Measurements from ENCODE around the gene LYL1. TPM values are rescaled to one million over a fixed set of nuclear protein-coding genes. Genes with fewer than 3 reads are reported as not detected.
A peak's percentile ranks its signal among the peaks of the same experiment; 100 is the strongest.

The LYL1 gene
- total and polyA plus RNA-seq, 2 of the 13 experiments (the other 11 are each of a cell fraction or from before 2014, with no cell fraction given), result 0.75 to 0.92 TPM

DNA sequence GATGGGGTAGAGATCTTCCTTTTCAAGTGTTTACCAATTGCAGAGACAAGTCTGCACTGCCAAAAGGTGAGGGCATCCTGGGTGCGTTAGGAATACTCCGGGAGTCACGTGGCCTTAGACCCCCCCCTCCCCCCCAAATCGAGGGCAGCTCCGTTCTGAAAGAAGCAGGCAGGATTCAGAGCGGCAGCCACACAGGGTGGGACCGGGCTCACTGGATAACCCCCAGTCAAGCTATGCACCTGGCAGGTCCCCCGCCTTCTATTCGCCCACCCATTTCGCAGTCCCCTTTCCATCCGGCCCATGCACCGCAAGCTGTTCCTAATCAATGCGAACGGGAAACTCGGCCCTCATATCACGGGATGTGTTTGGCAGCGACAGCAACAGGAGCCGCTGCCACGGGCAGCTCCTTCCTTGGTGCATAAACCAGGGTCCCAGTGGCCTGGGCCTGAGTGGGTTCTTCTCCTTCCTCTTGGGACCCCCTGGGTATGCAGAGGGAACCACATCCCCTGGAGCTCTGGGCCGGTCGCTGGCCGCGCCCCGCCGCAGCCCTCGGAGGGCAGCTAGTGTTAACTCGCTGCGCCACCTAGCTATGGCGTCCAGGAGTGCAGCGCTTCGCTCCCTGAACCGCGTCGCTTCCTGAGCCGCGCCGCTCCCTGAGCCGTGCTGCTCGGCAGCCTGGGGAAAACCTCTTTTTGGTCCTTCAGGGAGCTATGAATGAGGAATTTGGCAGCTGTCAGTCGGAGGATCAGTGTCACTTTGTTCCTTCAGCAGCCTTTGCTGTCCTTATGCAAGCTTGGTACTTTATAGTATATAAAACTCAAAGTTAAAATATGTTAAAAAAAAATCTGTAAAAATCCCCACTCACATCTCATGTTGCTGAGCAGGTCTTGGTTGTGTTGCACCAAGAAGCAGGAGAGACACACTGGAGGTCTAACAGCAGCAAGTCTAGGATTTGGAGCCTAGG is 41.4 kb downstream of the LYL1 start (continued):
- TF ChIP-seq, protein P1, sequence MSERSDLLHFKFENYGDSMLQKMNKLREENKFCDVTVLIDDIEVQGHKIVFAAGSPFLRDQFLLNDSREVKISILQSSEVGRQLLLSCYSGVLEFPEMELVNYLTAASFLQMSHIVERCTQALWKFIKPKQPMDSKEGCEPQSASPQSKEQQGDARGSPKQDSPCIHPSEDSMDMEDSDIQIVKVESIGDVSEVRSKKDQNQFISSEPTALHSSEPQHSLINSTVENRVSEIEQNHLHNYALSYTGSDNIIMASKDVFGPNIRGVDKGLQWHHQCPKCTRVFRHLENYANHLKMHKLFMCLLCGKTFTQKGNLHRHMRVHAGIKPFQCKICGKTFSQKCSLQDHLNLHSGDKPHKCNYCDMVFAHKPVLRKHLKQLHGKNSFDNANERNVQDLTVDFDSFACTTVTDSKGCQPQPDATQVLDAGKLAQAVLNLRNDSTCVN (CRISPR knock-in tag; IDR thresholded peaks at IDR 0.05; ENCODE audit: borderline replicate concordance), result peak; percentile 81; the same call in 1 of the 2 replicates
- TF ChIP-seq, protein P2, sequence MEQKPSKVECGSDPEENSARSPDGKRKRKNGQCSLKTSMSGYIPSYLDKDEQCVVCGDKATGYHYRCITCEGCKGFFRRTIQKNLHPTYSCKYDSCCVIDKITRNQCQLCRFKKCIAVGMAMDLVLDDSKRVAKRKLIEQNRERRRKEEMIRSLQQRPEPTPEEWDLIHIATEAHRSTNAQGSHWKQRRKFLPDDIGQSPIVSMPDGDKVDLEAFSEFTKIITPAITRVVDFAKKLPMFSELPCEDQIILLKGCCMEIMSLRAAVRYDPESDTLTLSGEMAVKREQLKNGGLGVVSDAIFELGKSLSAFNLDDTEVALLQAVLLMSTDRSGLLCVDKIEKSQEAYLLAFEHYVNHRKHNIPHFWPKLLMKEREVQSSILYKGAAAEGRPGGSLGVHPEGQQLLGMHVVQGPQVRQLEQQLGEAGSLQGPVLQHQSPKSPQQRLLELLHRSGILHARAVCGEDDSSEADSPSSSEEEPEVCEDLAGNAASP (CRISPR knock-in tag; IDR thresholded peaks at IDR 0.05; ENCODE audit: borderline replicate concordance), result peak; percentile 75; the same call in 1 of the 2 replicates
- peak; percentile 60; the same call in 1 of the 2 replicates for TF ChIP-seq ELF3 (CRISPR knock-in tag; IDR thresholded peaks at IDR 0.05)
- TF ChIP-seq, protein P3, sequence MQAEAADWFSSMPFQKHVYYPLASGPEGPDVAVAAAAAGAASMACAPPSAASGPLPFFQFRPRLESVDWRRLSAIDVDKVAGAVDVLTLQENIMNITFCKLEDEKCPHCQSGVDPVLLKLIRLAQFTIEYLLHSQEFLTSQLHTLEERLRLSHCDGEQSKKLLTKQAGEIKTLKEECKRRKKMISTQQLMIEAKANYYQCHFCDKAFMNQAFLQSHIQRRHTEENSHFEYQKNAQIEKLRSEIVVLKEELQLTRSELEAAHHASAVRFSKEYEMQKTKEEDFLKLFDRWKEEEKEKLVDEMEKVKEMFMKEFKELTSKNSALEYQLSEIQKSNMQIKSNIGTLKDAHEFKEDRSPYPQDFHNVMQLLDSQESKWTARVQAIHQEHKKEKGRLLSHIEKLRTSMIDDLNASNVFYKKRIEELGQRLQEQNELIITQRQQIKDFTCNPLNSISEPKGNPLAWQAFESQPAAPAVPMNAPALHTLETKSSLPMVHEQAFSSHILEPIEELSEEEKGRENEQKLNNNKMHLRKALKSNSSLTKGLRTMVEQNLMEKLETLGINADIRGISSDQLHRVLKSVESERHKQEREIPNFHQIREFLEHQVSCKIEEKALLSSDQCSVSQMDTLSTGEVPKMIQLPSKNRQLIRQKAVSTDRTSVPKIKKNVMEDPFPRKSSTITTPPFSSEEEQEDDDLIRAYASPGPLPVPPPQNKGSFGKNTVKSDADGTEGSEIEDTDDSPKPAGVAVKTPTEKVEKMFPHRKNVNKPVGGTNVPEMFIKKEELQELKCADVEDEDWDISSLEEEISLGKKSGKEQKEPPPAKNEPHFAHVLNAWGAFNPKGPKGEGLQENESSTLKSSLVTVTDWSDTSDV (CRISPR knock-in tag; IDR thresholded peaks at IDR 0.05), result no peak
- TF ChIP-seq KDM2A (CRISPR knock-in tag; IDR thresholded peaks at IDR 0.05; ENCODE audit: borderline replicate concordance, low read depth), result peak; percentile 90
- no peak for TF ChIP-seq ZNF30 (CRISPR knock-in tag; IDR thresholded peaks at IDR 0.05)
- TF ChIP-seq, protein P4, sequence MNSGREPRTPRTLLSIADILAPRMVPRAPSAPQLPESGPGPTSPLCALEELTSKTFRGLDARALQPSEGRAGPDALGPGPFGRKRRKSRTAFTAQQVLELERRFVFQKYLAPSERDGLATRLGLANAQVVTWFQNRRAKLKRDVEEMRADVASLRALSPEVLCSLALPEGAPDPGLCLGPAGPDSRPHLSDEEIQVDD (CRISPR knock-in tag; IDR thresholded peaks at IDR 0.05; ENCODE audit: borderline replicate concordance), result no peak
- TF ChIP-seq ZNF776 (CRISPR knock-in tag; IDR thresholded peaks at IDR 0.05), result no peak
- TF ChIP-seq FOXJ3 (CRISPR knock-in tag; IDR thresholded peaks at IDR 0.05; ENCODE audit: borderline replicate concordance), result peak; percentile 59; the same call in 1 of the 2 replicates
- TF ChIP-seq NONO (IDR thresholded peaks at IDR 0.05), result no peak
- TF ChIP-seq NONO (CRISPR knock-in tag; conservative IDR thresholded peaks at IDR 0.05), result peak; percentile 80
- TF ChIP-seq RBM39 (IDR thresholded peaks at IDR 0.05; ENCODE audit: low read depth, low read length, poor library complexity, severe bottlenecking), result peak; percentile 77
- TF ChIP-seq KAT8 (CRISPR knock-in tag; IDR thresholded peaks at IDR 0.05), result no peak; the same call in 1 of the 2 replicates
- no peak for TF ChIP-seq ZC3H4 (CRISPR knock-in tag; IDR thresholded peaks at IDR 0.05; ENCODE audit: borderline replicate concordance)
- peak; percentile 78 for TF ChIP-seq SAP130 (CRISPR knock-in tag; IDR thresholded peaks at IDR 0.05; ENCODE audit: low read depth)
- TF ChIP-seq, protein P5, sequence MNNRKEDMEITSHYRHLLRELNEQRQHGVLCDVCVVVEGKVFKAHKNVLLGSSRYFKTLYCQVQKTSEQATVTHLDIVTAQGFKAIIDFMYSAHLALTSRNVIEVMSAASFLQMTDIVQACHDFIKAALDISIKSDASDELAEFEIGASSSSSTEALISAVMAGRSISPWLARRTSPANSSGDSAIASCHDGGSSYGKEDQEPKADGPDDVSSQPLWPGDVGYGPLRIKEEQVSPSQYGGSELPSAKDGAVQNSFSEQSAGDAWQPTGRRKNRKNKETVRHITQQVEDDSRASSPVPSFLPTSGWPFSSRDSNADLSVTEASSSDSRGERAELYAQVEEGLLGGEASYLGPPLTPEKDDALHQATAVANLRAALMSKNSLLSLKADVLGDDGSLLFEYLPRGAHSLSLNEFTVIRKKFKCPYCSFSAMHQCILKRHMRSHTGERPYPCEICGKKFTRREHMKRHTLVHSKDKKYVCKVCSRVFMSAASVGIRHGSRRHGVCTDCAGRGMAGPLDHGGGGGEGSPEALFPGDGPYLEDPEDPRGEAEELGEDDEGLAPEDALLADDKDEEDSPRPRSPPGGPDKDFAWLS (CRISPR knock-in tag; IDR thresholded peaks at IDR 0.05; ENCODE audit: borderline replicate concordance), result no peak
- no peak for TF ChIP-seq RORA (CRISPR knock-in tag; IDR thresholded peaks at IDR 0.05)
- TF ChIP-seq, protein P6, sequence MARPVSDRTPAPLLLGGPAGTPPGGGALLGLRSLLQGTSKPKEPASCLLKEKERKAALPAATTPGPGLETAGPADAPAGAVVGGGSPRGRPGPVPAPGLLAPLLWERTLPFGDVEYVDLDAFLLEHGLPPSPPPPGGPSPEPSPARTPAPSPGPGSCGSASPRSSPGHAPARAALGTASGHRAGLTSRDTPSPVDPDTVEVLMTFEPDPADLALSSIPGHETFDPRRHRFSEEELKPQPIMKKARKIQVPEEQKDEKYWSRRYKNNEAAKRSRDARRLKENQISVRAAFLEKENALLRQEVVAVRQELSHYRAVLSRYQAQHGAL (CRISPR knock-in tag; IDR thresholded peaks at IDR 0.05; ENCODE audit: not compliant biosample characterization), result no peak
- no peak for TF ChIP-seq TGIF2 (CRISPR knock-in tag; IDR thresholded peaks at IDR 0.05)
- TF ChIP-seq PITX1 (CRISPR knock-in tag; IDR thresholded peaks at IDR 0.05), result no peak
